HCT116 (cell line): ENCODE data around the gene AP1S1. TPM values are rescaled to one million over a fixed set of nuclear protein-coding genes. Genes with fewer than 3 reads are reported as not detected.
"Not testable (repeated sequence)": the region's sequence is repeated elsewhere in the genome, so short reads cannot be mapped to it uniquely, and the experiment has no call there.

Experiments used
- ATAC-seq: fragments of 200-7000 bp; cut with Tn5 transposase; 2 replicates; pipeline ENCODE4 v1.9.1; 2020; ENCODE audit warnings: mild to moderate bottlenecking, moderate library complexity
- BruUV-seq: library from RNA; stranded (reverse); fragments of 400-500 nt; replicated peaks from 2 replicates; lab custom pipeline; 2021; lab: Mats Ljungman, UMichigan
- CTCF ChIA-PET: fragments of 300-600 bp; sonication (Branson Sonifier 250); formaldehyde crosslinking; loops from one replicate; lab custom pipeline; 2021; ENCODE audit warnings: antibody characterized with exemption; lab: Charles Lee
- POLR2A ChIA-PET: fragments of 300-600, 350-600 bp; sonication (Branson Sonifier 250); formaldehyde crosslinking; loops from one replicate; lab custom pipeline; 2021; ENCODE audit warnings: antibody characterized with exemption; lab: Charles Lee
- RAD21 ChIA-PET, 2 experiments: fragments of 300-600 bp; sonication (Branson Sonifier 250); formaldehyde crosslinking; loops; one replicate each; lab custom pipeline; 2023; ENCODE audit warnings: low total read pairs in 2 of 2; ENCODE audit not compliant: uncharacterized antibody in 2 of 2, unreplicated experiment in 2 of 2, low non-redundant PET in 1 of 2; lab: Charles Lee
- DNase-seq: peaks from one replicate; pipeline ENCODE4 v3.0.0-alpha.2; 2010; ENCODE audit warnings: low read depth, low spot score
- H2AFZ ChIP-seq: fragments of 200-600 bp; shearing (Covaris generic), sonication (generic); 2 replicates; pipeline ENCODE4 v1.6.1; 2017; ENCODE audit warnings: low read depth, mixed run types, mixed read lengths, antibody characterized with exemption, low read length; ENCODE audit not compliant: poor library complexity, severe bottlenecking
- H3K27ac ChIP-seq: 2 replicates; pipeline ENCODE4 v1.5.1; 2012; ENCODE audit warnings: low read depth, low read length
- H3K27me3 ChIP-seq: fragments of 200-600 bp; sonication (generic); 2 replicates; pipeline ENCODE4 v1.6.1; 2016; ENCODE audit warnings: mixed run types, low read length, mixed read lengths; ENCODE audit not compliant: insufficient read depth
- H3K36me3 ChIP-seq, 2 experiments: fragments of 200-500 bp in 1 of 2; fragments of 200-600 bp in 1 of 2; sonication (Bioruptor generic) in 1 of 2; sonication (generic) in 1 of 2; 2 replicates each; pipeline versions ENCODE4 v1.5.1 to v1.6.1; 2014 to 2016; ENCODE audit warnings: low read length in 2 of 2, inconsistent platforms in 1 of 2, mixed read lengths in 1 of 2, mixed run types in 1 of 2; ENCODE audit not compliant: insufficient read depth in 2 of 2, control insufficient read depth in 1 of 2
- H3K4me1 ChIP-seq, 2 experiments: fragments of 200-600 bp in 1 of 2; sonication (generic) in 1 of 2; 2 replicates each; pipeline versions ENCODE4 v1.5.1 to v1.6.1; 2012 to 2017; ENCODE audit warnings: low read length in 2 of 2, inconsistent platforms in 1 of 2, mild to moderate bottlenecking in 1 of 2, mixed read lengths in 1 of 2, mixed run types in 1 of 2, moderate library complexity in 1 of 2; ENCODE audit not compliant: insufficient read depth in 2 of 2, control insufficient read depth in 1 of 2
- H3K4me2 ChIP-seq: fragments of 200-600 bp; sonication (generic); 2 replicates; pipeline ENCODE4 v1.6.1; 2017; ENCODE audit warnings: mixed run types, low read length, mixed read lengths
- H3K4me3 ChIP-seq, 2 experiments: fragments of 200-600 bp in 1 of 2; sonication (generic) in 1 of 2; replicated peaks in 1 of 2; 2 replicates each; pipeline ENCODE4 v1.5.1; 2011 to 2016; ENCODE audit warnings: low read length in 2 of 2, control low read depth in 1 of 2, low read depth in 1 of 2, mild to moderate bottlenecking in 1 of 2, mixed read lengths in 1 of 2, mixed run types in 1 of 2
- H3K79me2 ChIP-seq: fragments of 200-600 bp; sonication (generic); 2 replicates; pipeline ENCODE4 v1.6.1; 2017; ENCODE audit warnings: mild to moderate bottlenecking, mixed run types, low read length, moderate library complexity, mixed read lengths; ENCODE audit not compliant: insufficient read depth
- H3K9ac ChIP-seq: fragments of 200-600 bp; sonication (generic); 2 replicates; pipeline ENCODE4 v1.6.1; 2016; ENCODE audit warnings: low read length, mixed read lengths
- H3K9me2 ChIP-seq: fragments of 200-600 bp; sonication (generic), shearing (Covaris generic); 2 replicates; pipeline ENCODE4 v1.6.1; 2017; ENCODE audit warnings: mixed run types, mild to moderate bottlenecking, moderate library complexity; ENCODE audit not compliant: insufficient read depth
- H3K9me3 ChIP-seq, 2 experiments: fragments of 200-500 bp in 1 of 2; fragments of 200-600 bp in 1 of 2; sonication (Bioruptor generic) in 1 of 2; sonication (generic) in 1 of 2; 2 replicates each; pipeline ENCODE4 v1.6.1; 2014 to 2017; ENCODE audit warnings: low read length in 2 of 2, mixed read lengths in 2 of 2, inconsistent platforms in 1 of 2, low read depth in 1 of 2, mild to moderate bottlenecking in 1 of 2, mixed run types in 1 of 2, moderate library complexity in 1 of 2; ENCODE audit not compliant: control insufficient read depth in 1 of 2, insufficient read depth in 1 of 2
- H4K20me1 ChIP-seq: fragments of 200-600 bp; sonication (generic), shearing (Covaris generic); 2 replicates; pipeline ENCODE4 v1.6.1; 2017; ENCODE audit warnings: mixed run types, mild to moderate bottlenecking, moderate library complexity; ENCODE audit not compliant: insufficient read depth
- CBX3 ChIP-seq: IDR thresholded peaks from 2 replicates; pipeline ENCODE4 v1.6.1; 2012; ENCODE audit warnings: low read depth
- CEBPB ChIP-seq: IDR thresholded peaks from 2 replicates; pipeline ENCODE4 v1.6.1; 2012; ENCODE audit warnings: low read depth
- SRF ChIP-seq: IDR thresholded peaks from 2 replicates; pipeline ENCODE4 v1.6.1; 2012; ENCODE audit warnings: low read depth
- intact Hi-C: fragments of 100-400 bp; cut with micrococcal nuclease; formaldehyde crosslinking; loops from 2 replicates; pipeline ENCODE4 v1.10.0; 2022
- total RNA-seq: library from RNA; stranded (reverse); gene quantifications from one replicate; pipeline ENCODE4 v1.2.1, GENCODE V29; 2021; ENCODE audit not compliant: unreplicated experiment
- TF ChIP-seq, protein P1 (sequence below): IDR thresholded peaks from 2 replicates; pipeline ENCODE4 v1.6.1; 2012

Gene AP1S1
- total RNA-seq, 1 experiment from 2014 or later, result 130 TPM

DNA sequence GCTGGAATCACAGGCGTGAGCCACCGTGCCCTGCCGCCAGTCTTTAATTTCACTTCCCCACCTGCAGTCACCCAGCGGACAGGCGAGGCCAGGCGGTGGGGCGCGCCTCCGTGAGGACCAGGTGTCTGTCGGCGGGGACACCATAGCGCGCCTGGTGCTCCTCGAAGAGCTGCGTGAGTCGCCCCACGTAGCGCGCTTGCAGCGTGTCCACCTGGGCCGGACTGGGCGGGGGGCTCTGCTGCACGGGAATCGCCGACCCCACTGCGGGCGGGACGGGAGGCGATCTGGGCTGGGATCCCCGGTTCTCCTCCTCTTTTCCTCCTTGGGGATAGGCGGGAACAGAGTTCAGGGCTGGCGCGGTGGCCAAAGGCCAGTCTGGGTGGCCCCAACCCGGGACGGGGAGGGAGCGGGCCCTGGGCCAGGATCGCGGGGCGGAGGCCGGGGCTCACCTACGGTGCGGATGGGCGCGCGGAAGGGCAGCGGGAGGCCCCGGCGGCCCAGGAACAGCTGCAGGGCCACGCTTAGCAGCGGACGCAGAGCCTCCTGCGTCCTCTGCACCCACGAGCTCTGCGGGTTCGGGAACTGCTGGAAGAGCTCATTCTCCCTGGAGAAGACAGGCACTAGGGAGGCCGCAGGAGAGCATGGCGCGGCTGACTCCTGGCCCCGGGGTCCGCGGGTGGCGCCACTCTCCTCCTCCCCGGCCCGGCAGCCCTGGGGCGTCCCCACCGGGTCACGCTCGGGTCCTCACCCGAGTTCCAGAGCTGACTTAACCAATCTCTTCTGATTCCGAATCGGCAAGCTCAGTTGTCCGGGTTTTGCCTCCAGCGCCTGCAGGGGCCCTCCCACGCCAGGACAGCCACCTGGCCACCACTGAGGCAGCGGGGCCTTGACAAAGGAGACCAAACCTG, 47.7 kb downstream of the AP1S1 start (continued):
- TF ChIP-seq SRF, result no peak
- no peak for TF ChIP-seq CEBPB
- no peak for TF ChIP-seq CBX3

- ChIA-PET RAD21 (no interaction called here), CTCF (interaction anchor here (2.3 kb wide), 1 partner anchor 10 kb away, joined by 13 read pairs; no protein-coding TSS in a partner anchor), POLR2A (no interaction called here)
- DNase-seq (no peak), ATAC-seq (no peak)
- Histone ChIP-seq H3K27ac (no peak overlapping the region), H3K9ac (no peak overlapping the region), H3K4me2 (no peak overlapping the region), H3K4me3 (no peak overlapping the region), H3K9me2 (no peaks in the 10 kb centered on the region), H4K20me1 (no peaks in the 10 kb centered on the region), H3K36me3 (no peaks in the 10 kb centered on the region), H2AFZ (no peak overlapping the region), H3K4me1 (peaks cover 0 to 8% of the 10 kb centered on the region in 2 experiments; a peak in 3 of 4 replicates), H3K9me3 (no peaks in the 10 kb centered on the region), H3K79me2 (no peaks in the 10 kb centered on the region), H3K27me3 (no peaks in the 10 kb centered on the region)
- BruUV-seq, result no TSS peak
- TF ChIP-seq, protein P1, sequence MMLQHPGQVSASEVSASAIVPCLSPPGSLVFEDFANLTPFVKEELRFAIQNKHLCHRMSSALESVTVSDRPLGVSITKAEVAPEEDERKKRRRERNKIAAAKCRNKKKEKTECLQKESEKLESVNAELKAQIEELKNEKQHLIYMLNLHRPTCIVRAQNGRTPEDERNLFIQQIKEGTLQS, result no peak
- TF ChIP-seq CEBPB, result no peak
- intact Hi-C loops, result no loop called here
Measured at GRCh38 chr7:101202603-101202918, 48.3 kb downstream of the AP1S1 start.

GRCh38 chr7:101203740-101204738, 49.8 kb downstream of the AP1S1 start:
- H4K20me1 ChIP-seq, H3K27ac ChIP-seq, H3K4me3 ChIP-seq, BruUV-seq, H3K4me1 ChIP-seq, H3K27me3 ChIP-seq, H3K4me2 ChIP-seq, intact Hi-C loops, H3K9ac ChIP-seq, H2AFZ ChIP-seq, RAD21 ChIA-PET, H3K79me2 ChIP-seq, H3K9me3 ChIP-seq, POLR2A ChIA-PET, H3K9me2 ChIP-seq, H3K36me3 ChIP-seq, DNase-seq, ATAC-seq: not testable (repeated sequence)
- CTCF ChIA-PET, result interaction anchor here (2.3 kb wide), 1 partner anchor 12 kb away, joined by 13 read pairs; no protein-coding TSS in a partner anchor
